DND-41 (cell line): Measurements from ENCODE around the gene MTX2.

Experiments
- CTCF ChIP-seq: IDR thresholded peaks from 2 replicates; pipeline ENCODE4 v1.5.1; 2012; ENCODE audit warnings: borderline replicate concordance, low read length, moderate library complexity, mild to moderate bottlenecking; ENCODE audit not compliant: poor library complexity, severe bottlenecking; ENCODE audit errors: extremely low read depth
- EZH2 ChIP-seq: IDR thresholded peaks from 3 replicates; pipeline ENCODE4 v1.6.1; 2012; ENCODE audit warnings: borderline replicate concordance, low read depth, mild to moderate bottlenecking, moderate library complexity, low read length, inconsistent platforms; ENCODE audit not compliant: severe bottlenecking

DNA sequence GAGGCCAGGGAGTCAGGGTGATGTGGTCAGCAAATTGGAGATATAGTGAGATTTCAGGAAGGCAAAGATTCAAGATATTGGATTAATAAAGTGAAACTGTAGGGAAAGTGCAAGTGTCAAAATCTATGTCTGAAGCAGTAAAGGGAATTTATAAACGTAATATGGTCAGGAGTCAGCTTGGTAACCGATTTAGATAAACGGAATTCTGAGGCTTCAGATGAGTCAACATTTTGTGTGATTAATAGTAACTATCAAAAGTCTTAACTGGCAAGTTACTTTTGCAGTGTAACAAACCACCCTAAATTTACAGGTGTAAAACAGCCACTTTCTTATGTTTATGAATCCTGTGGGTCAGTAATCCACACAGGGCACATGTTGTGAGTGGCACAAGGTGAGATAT is 10.9 kb downstream of the MTX2 start:
- no peak for TF ChIP-seq CTCF
- TF ChIP-seq EZH2, result no peak
